A673 (cell line): ENCODE measurements around the gene KRTAP10-10. TPM values are rescaled to one million over a fixed set of nuclear protein-coding genes. Genes with fewer than 3 reads are reported as not detected.

Experiments
- BruUV-seq: library from RNA; stranded (reverse); fragments of 400-500 nt; replicated peaks from 2 replicates; lab custom pipeline; 2021; lab: Mats Ljungman, UMichigan
- CTCF ChIA-PET: fragments of 300-600 bp; sonication (Branson Sonifier 250); formaldehyde crosslinking; loops from one replicate; lab custom pipeline; 2022; ENCODE audit warnings: antibody characterized with exemption; lab: Charles Lee
- POLR2A ChIA-PET: fragments of 300-600 bp; sonication (Branson Sonifier 250); formaldehyde crosslinking; loops from one replicate; lab custom pipeline; 2022; ENCODE audit warnings: antibody characterized with exemption; ENCODE audit not compliant: low non-redundant PET; lab: Charles Lee
- DNase-seq: peaks from one replicate; pipeline ENCODE4 v3.0.0-alpha.2; 2015; ENCODE audit warnings: low spot score
- H3K27ac ChIP-seq: fragments of 200-600 bp; sonication (generic); 2 replicates; pipeline ENCODE4 v1.5.1; 2016; ENCODE audit warnings: mixed run types, low read depth, mild to moderate bottlenecking, mixed read lengths, antibody characterized with exemption, low read length; ENCODE audit not compliant: poor library complexity, severe bottlenecking
- H3K27me3 ChIP-seq: fragments of 200-600 bp; sonication (generic); replicated peaks from 2 replicates; pipeline ENCODE4 v1.6.1; 2017; ENCODE audit warnings: mixed run types, low read depth, mild to moderate bottlenecking, mixed read lengths, antibody characterized with exemption, low read length; ENCODE audit not compliant: insufficient read depth, poor library complexity
- H3K36me3 ChIP-seq: fragments of 200-600 bp; sonication (generic); 2 replicates; pipeline ENCODE4 v1.6.1; 2016; ENCODE audit warnings: mixed run types, mild to moderate bottlenecking, mixed read lengths, antibody characterized with exemption, low read length; ENCODE audit not compliant: insufficient read depth, poor library complexity, severe bottlenecking
- H3K4me1 ChIP-seq: fragments of 200-600 bp; sonication (generic); 2 replicates; pipeline ENCODE4 v1.6.1; 2017; ENCODE audit warnings: mixed run types, mild to moderate bottlenecking, mixed read lengths, antibody characterized with exemption, low read length; ENCODE audit not compliant: insufficient read depth, poor library complexity, severe bottlenecking
- H3K4me3 ChIP-seq: fragments of 200-600 bp; sonication (generic); 2 replicates; pipeline ENCODE4 v1.5.1; 2016; ENCODE audit warnings: low read depth, mixed run types, mild to moderate bottlenecking, mixed read lengths, low read length; ENCODE audit not compliant: poor library complexity, severe bottlenecking
- H3K9me3 ChIP-seq: fragments of 200-600 bp; sonication (generic); 2 replicates; pipeline ENCODE4 v1.6.1; 2016; ENCODE audit warnings: mixed run types, low read depth, mild to moderate bottlenecking, mixed read lengths, antibody characterized with exemption, low read length; ENCODE audit not compliant: poor library complexity, severe bottlenecking
- CTCF ChIP-seq: fragments of 300-800, 200-600 bp; sonication (generic); conservative IDR thresholded peaks from 2 replicates; pipeline ENCODE4 v1.5.1; 2017; ENCODE audit warnings: low read depth, mild to moderate bottlenecking, antibody characterized with exemption, low read length, moderate library complexity, mixed read lengths
- EZH2 ChIP-seq: fragments of 200-600 bp; sonication (generic); IDR thresholded peaks from 2 replicates; pipeline ENCODE4 v1.6.1; 2017; ENCODE audit warnings: borderline replicate concordance, low read depth, mild to moderate bottlenecking, mixed read lengths, antibody characterized with exemption, low read length; ENCODE audit not compliant: poor library complexity, severe bottlenecking
- intact Hi-C: fragments of 100-400 bp; cut with micrococcal nuclease; formaldehyde crosslinking; loops from one replicate; pipeline ENCODE4 v1.10.0; 2022; ENCODE audit not compliant: unreplicated experiment
- total RNA-seq: library from RNA; stranded (reverse); gene quantifications from 2 replicates; pipeline ENCODE4 v1.2.3, GENCODE V29; 2021

The KRTAP10-10 gene
- total RNA-seq, 1 experiment from 2014 or later, result not detected

GRCh38 chr21:44619886-44620285 is 17.3 kb upstream of the KRTAP10-10 start:
- no peak for DNase-seq
- CTCF ChIA-PET, result no interaction called here
- Histone ChIP-seq H3K9me3 (peaks cover 27% of the 10 kb centered on the region), H3K27ac (no peak overlapping the region), H3K4me1 (no peaks in the 10 kb centered on the region), H3K36me3 (no peaks in the 10 kb centered on the region), H3K27me3 (no peaks in the 10 kb centered on the region), H3K4me3 (no peak overlapping the region)
- TF ChIP-seq EZH2 (no peak), CTCF (no peak)
- intact Hi-C loops, result no loop called here
- BruUV-seq, result no TSS peak
- POLR2A ChIA-PET, result no interaction called here

GRCh38 chr21:44623575-44623974 is 13.6 kb upstream of the KRTAP10-10 start:
- H3K36me3 ChIP-seq, result no peaks in the 10 kb centered on the region
- H3K9me3 ChIP-seq, result peaks cover 27% of the 10 kb centered on the region
- intact Hi-C loops, result no loop called here
- H3K4me1 ChIP-seq, result no peaks in the 10 kb centered on the region
- no peak overlapping the region for H3K27ac ChIP-seq
- H3K4me3 ChIP-seq, result no peak overlapping the region
- ChIA-PET POLR2A (no interaction called here), CTCF (no interaction called here)
- no peak for TF ChIP-seq EZH2
- no peak for TF ChIP-seq CTCF
- H3K27me3 ChIP-seq, result no peaks in the 10 kb centered on the region
- no peak for DNase-seq
- no TSS peak for BruUV-seq

GRCh38 chr21:44625756-44626155 is 11.4 kb upstream of the KRTAP10-10 start:
- ChIA-PET POLR2A (no interaction called here), CTCF (no interaction called here)
- intact Hi-C loops, result no loop called here
- no peak for TF ChIP-seq EZH2
- TF ChIP-seq CTCF, result no peak
- DNase-seq, result no peak
- no peaks in the 10 kb centered on the region for H3K27me3 ChIP-seq
- no peak overlapping the region for H3K27ac ChIP-seq
- no peak overlapping the region for H3K4me3 ChIP-seq
- BruUV-seq, result no TSS peak
- no peaks in the 10 kb centered on the region for H3K4me1 ChIP-seq
- H3K36me3 ChIP-seq, result no peaks in the 10 kb centered on the region
- peaks cover 22% of the 10 kb centered on the region for H3K9me3 ChIP-seq
